Stimulated activated naive B cell treated with anti-CD40 and anti-IgM and Interleukin-4, amounts not matched to agents 10 μg/mL and 1 μg/mL and 100 μg/mL, for 72 hours (primary cell): Measurements from ENCODE around the gene MRPL55.

Experiments
- ATAC-seq, 2 donors: fragments of 150-1000 bp; cut with Tn5 transposase; replicated peaks; 2 replicates each; pipeline ENCODE4 v1.10.0; 2021; ENCODE audit warnings: moderate library complexity in 1 of 2
- DNase-seq: peaks from one replicate; pipeline ENCODE4 v3.0.0; 2021
- H3K27ac Mint-ChIP-seq: one replicate; pipeline ENCODE4 v1.8.0; 2022; ENCODE audit warnings: mild to moderate bottlenecking, mixed read lengths
- H3K27me3 Mint-ChIP-seq, 2 donors: one replicate each; pipeline ENCODE4 v1.8.0; 2022; ENCODE audit warnings: mixed read lengths in 2 of 2
- H3K36me3 Mint-ChIP-seq, 2 donors: one replicate each; pipeline ENCODE4 v1.8.0; 2022; ENCODE audit warnings: mixed read lengths in 2 of 2, mild to moderate bottlenecking in 1 of 2
- H3K4me1 Mint-ChIP-seq, 2 donors: one replicate each; pipeline ENCODE4 v1.8.0; 2022; ENCODE audit warnings: mixed read lengths in 2 of 2, mild to moderate bottlenecking in 1 of 2
- H3K4me3 Mint-ChIP-seq, 2 donors: one replicate each; pipeline ENCODE4 v1.8.0; 2022; ENCODE audit warnings: mild to moderate bottlenecking in 2 of 2, mixed read lengths in 2 of 2, moderate library complexity in 1 of 2
- H3K9me3 Mint-ChIP-seq, 2 donors: one replicate each; pipeline ENCODE4 v1.8.0; 2022; ENCODE audit warnings: mixed read lengths in 2 of 2, mild to moderate bottlenecking in 1 of 2

MRPL55 gene

DNA sequence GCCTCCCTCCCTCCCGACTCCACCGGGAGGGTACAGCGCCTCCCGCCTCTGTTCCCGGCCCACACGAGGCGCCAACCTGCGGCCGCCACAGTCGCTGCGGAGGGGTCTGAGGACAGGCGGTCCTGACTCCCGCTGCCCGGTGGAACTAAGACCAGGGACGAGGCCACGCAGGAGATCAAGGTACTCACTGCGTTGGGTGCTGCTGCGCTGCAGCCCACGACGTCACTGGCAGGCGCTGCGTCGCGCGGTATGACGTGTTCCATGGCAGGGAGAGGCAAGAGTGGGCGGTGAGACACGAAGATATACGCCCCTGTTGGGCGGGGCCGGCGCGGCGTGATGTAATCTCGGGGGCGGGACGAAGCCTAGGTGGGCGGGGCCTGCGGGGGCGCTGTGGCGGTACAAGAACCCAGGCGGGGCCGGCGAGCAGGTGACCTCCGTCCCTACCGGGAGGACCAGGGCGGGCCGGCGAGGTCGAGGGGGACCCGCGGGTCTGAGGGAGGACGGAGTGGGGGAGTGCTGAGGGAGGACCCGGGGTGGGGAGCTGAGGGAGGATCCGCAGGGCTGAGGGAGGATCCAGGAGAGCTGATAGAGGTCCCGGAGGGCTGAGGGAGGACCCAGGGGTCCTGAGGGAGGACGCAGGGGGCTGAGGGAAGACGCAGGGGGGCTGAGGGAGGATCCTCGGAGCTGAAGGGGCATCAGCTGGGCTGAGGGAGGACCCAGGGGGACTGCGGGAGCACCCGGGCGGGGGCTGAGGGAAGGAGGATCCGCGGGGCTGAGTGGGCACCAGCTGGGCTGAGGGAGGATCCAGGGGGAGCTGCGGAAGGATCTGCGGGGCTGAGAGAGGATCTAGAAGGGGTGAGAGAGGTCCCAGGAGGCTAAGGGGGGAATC is at the start of gene MRPL55:
MRPL55 (minus strand) TSS at position 227 of the 889 bp plus-strand sequence. CDS start 1,039 bp downstream, outside the sequence.
- peak within 1 kb of the TSS; percentile 98 for H3K27ac Mint-ChIP-seq
- DNase-seq (peak; percentile 99), ATAC-seq (peak; percentile 94 to 96)
- H3K4me3 Mint-ChIP-seq: peak within 1 kb of the TSS; percentile 95 to 96
- no peaks in the 10 kb centered on the region for H3K9me3 Mint-ChIP-seq
- H3K27me3 Mint-ChIP-seq: no peaks in the 10 kb centered on the region
- H3K4me1 Mint-ChIP-seq: peaks cover 19 to 48% of the 10 kb centered on the region in 2 donors
- peaks cover 13 to 19% of the 10 kb centered on the region in 2 donors for H3K36me3 Mint-ChIP-seq

DNA sequence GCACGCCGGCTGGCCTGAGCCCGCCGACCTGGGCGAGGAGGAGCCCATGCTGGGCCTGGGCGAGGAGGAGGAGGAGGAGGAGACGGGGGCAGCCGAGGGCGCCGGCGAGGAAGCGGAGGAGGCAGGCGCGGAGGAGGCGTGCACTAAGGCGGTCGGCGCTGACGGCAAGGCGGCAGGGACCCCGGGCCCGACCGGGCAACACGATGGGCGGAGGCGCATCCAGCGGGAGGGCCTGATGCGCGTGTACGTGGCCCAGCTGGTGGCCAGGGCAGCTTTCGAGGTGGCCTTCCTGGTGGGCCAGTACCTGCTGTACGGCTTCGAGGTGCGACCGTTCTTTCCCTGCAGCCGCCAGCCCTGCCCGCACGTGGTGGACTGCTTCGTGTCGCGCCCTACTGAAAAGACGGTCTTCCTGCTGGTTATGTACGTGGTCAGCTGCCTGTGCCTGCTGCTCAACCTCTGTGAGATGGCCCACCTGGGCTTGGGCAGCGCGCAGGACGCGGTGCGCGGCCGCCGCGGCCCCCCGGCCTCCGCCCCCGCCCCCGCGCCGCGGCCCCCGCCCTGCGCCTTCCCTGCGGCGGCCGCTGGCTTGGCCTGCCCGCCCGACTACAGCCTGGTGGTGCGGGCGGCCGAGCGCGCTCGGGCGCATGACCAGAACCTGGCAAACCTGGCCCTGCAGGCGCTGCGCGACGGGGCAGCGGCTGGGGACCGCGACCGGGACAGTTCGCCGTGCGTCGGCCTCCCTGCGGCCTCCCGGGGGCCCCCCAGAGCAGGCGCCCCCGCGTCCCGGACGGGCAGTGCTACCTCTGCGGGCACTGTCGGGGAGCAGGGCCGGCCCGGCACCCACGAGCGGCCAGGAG is 49.3 kb upstream of the MRPL55 start:
- Mint-ChIP-seq H3K4me3 (no peak overlapping the region), H3K27me3 (peaks cover 10 to 12% of the 10 kb centered on the region in 2 donors), H3K27ac (no peak overlapping the region), H3K4me1 (peaks cover 9 to 20% of the 10 kb centered on the region in 2 donors), H3K36me3 (peaks cover 0 to 1% of the 10 kb centered on the region in 2 donors), H3K9me3 (no peaks in the 10 kb centered on the region)
- no peak for DNase-seq
- ATAC-seq: no peak

DNA sequence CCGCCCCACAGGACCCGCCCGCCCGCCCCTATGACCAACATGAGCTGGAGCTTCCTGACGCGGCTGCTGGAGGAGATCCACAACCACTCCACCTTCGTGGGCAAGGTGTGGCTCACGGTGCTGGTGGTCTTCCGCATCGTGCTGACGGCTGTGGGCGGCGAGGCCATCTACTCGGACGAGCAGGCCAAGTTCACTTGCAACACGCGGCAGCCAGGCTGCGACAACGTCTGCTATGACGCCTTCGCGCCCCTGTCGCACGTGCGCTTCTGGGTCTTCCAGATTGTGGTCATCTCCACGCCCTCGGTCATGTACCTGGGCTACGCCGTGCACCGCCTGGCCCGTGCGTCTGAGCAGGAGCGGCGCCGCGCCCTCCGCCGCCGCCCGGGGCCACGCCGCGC is 48.6 kb upstream of the MRPL55 start:
- ATAC-seq: no peak
- Mint-ChIP-seq H3K27ac (no peak overlapping the region), H3K9me3 (no peaks in the 10 kb centered on the region), H3K36me3 (peaks cover 0 to 1% of the 10 kb centered on the region in 2 donors), H3K4me1 (peaks cover 9 to 24% of the 10 kb centered on the region in 2 donors), H3K27me3 (peaks cover 10 to 12% of the 10 kb centered on the region in 2 donors), H3K4me3 (no peak overlapping the region)
- DNase-seq: no peak

DNA sequence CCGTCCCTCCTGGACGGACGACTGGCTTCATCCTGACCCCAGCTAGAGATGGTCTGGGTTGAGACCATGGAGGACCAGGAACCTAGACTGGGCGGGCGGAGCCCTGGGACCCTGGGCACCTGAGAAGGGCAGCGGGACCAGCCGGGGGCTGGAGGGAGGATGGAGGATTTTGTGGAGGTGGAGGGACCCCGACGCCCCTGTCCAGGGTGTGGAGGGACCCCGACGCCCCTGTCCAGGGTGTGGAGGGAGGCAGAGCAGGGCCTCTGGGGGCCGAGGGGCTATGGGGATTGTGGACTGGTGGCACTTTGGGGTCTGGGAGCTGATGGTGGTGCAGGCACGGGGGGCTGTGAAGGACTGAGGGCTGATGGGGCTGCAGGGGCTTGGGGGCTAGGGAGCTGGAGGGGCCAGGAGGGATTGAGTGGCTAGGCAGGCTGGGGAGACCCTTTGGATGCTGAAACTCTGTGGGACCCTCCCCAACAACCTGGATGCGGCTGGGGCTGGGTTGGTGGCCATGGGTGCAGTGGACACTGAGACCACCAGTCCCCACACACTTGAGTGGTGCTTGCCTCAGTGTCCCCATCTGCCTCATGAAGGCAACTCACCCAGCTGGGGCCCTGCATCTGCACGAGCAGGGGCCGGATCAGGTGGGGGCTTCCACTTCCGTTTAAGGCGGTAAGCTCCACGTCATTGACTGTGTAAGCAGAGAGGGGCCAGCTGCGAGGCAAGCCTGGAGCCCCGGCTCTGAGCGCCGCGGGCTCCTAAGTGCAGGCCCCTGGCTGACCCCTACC is 48.0 kb upstream of the MRPL55 start:
- no peak overlapping the region for H3K4me3 Mint-ChIP-seq
- no peaks in the 10 kb centered on the region for H3K9me3 Mint-ChIP-seq
- H3K36me3 Mint-ChIP-seq: peaks cover 0 to 1% of the 10 kb centered on the region in 2 donors
- peak in 1 of 2 donors; percentile 25 for ATAC-seq
- H3K27ac Mint-ChIP-seq: peak overlapping the region; percentile 54
- H3K27me3 Mint-ChIP-seq: peaks cover 10 to 12% of the 10 kb centered on the region in 2 donors
- peaks cover 8 to 22% of the 10 kb centered on the region in 2 donors for H3K4me1 Mint-ChIP-seq
- no peak for DNase-seq

DNA sequence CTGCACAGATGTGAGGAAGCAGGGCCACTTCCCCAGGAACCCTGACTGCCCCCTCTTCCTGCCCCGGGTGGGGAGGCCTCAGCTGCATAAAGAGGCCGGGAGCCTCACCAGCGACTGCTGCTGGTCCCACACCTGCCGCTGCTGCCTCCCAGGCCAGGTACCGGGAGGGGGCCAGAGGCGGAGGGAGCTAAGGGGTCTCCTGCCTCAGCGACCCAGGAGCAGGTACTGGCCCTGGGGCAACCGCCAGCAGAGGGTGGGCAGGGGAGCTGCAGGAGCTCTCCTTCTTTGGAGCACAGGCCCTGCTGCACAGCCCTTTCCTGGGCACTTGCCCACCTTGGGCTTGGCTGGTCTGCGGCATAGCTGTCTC is 47.4 kb upstream of the MRPL55 start:
- Mint-ChIP-seq H3K4me3 (no peak overlapping the region), H3K9me3 (no peaks in the 10 kb centered on the region), H3K27me3 (peaks cover 10% of the 10 kb centered on the region in 2 donors), H3K4me1 (peaks cover 8 to 16% of the 10 kb centered on the region in 2 donors), H3K27ac (no peak overlapping the region), H3K36me3 (peaks cover 0 to 1% of the 10 kb centered on the region in 2 donors)
- DNase-seq: no peak
- no peak for ATAC-seq

DNA sequence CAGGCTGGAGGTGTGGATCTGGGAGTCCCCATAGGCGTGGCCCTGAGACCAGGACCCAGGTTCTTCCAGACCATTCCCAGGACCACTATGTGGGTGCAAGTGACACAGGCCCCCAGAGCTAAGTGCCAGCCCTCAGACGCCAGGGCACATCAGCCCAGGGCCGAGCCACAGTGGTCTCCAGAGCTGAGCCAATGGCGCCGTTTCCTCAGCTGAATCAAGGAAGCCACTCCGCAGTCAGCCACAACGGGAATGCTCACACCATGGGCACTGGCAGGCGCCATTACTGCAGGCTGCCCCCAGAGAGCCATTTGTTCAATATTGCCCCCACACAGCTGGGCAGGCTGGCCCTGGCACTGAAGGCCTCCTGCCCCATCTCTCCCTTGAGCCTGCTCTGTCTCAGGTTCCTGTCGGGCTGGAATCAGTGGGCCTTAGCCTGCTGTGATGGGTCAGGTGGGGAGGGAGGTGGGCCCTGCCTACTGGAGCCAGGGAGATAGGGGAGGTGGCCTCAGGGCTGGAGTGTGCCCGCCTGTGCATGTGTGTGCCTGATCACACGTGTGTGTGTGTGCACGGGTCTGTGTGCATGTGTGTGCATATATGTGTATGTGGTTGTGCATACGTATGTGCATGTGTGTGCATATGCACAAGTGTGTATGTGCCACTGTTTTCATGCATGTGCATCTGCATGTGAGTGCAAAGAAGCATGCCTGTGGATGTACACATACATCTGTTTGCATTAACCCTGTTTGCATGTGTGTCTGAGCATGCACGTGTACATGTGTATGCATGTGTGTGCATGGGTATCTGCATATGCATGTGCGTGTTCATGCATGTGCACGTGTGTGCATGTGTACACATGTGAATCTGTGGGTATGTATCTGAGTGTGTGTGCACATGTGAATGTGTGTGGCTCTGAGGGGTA is 46.8 kb upstream of the MRPL55 start:
- Mint-ChIP-seq H3K36me3 (peaks cover 0 to 1% of the 10 kb centered on the region in 2 donors), H3K9me3 (no peaks in the 10 kb centered on the region), H3K27me3 (peaks cover 6 to 10% of the 10 kb centered on the region in 2 donors), H3K4me1 (peaks cover 11 to 16% of the 10 kb centered on the region in 2 donors), H3K27ac (no peak overlapping the region), H3K4me3 (no peak overlapping the region)
- ATAC-seq (no peak), DNase-seq (no peak)

DNA sequence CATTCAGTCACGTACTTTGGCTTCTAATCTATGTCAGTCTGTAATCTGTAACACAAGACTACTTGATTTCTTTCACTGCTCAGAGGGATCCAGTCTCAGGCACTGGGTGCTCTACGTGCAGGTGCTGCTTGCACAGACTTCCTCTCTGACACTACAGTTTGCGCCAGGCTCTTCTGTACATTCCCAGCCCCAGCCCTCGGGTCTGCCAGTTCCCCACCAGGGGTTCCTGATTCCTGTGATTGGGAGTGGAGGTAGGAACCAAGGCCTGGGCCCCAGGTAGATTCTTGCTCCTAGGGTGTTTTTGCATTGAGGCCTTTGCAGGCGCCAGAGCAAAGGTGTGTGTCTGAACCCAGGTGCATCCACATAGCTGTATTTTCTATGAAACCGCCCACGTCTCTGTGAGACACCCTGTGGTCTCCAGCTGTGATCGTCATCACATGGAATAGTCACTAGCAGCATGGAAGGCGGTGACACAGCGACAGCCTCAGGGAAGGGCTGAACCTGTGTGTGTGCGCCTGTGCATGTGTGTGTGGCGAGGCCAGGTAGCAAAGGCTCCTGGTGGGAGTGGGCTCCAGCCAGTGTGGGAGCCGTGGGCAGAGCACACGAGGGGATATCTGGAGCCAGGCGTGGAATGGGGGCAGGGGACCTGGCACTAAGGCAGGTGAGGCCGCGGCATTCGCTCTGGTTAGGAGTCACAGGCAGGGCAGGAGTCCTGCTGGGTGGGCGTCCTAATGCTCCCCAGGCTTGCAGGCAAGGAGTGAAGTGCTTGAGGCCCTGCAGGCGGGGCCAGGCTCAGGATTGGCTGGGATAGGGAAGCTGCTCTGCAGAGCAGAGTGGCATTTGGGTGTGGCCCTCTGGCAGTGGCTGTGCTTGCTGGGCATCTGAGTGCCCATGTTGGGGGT is 45.8 kb upstream of the MRPL55 start:
- H3K9me3 Mint-ChIP-seq: no peaks in the 10 kb centered on the region
- peak overlapping the region; percentile 33 for H3K27ac Mint-ChIP-seq
- H3K4me1 Mint-ChIP-seq: peaks cover 11 to 16% of the 10 kb centered on the region in 2 donors
- H3K4me3 Mint-ChIP-seq: no peak overlapping the region
- no peak for ATAC-seq
- no peak for DNase-seq
- H3K27me3 Mint-ChIP-seq: peaks cover 6 to 10% of the 10 kb centered on the region in 2 donors
- peaks cover 0 to 1% of the 10 kb centered on the region in 2 donors for H3K36me3 Mint-ChIP-seq

DNA sequence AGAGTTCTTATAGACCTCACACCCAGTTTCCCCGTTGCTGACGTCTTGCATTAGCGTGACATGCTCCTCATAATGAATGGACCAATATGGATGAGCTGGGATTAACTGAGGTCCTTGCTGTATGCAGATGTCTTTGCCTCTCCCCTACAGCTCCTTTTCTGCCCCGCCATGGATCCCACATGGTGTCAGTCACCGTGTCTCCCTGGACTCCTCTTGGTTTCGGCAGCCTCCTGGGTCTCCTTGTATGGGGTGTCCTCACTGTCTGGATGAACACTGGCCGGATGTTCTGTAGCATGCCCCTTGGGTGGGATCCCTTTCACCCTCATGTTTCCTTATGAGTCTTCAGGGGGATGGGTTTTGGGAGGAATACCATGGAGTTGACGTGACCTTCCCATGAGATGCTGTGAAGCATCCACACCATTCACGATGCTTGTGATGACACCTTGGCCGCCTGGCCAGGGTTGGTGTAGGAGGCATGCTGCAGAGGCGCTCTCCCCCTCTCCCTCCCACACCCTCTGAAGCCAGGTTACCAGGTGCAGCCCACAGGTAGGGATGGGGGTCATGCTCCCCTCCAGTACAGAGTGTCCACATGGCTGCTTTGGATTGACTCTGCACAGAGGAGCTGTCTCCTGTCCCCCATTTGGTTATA is 45.0 kb upstream of the MRPL55 start:
- H3K27ac Mint-ChIP-seq: no peak overlapping the region
- no peak for DNase-seq
- peaks cover 6 to 10% of the 10 kb centered on the region in 2 donors for H3K27me3 Mint-ChIP-seq
- ATAC-seq: no peak
- no peaks in the 10 kb centered on the region for H3K9me3 Mint-ChIP-seq
- no peak overlapping the region for H3K4me3 Mint-ChIP-seq
- H3K4me1 Mint-ChIP-seq: peaks cover 11 to 16% of the 10 kb centered on the region in 2 donors
- peaks cover 0 to 1% of the 10 kb centered on the region in 2 donors for H3K36me3 Mint-ChIP-seq

DNA sequence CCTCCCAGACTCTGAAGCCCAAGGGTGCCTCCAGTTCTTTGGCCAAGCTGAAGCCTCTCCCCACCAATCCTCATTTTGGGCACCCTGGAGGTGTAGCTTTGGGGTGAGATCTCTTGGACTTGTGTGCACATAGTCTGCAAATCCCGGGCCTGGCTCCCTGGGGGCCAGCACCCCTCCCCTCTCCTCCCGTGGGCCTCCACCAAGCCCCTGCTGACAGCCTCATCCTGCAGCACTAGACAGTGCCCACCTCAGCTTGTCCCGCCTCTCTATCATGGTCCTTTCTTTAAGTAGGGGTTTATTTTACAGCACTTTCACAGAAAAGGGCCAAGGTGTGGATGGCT is 43.8 kb upstream of the MRPL55 start:
- ATAC-seq (no peak), DNase-seq (no peak)
- peak overlapping the region; percentile 31 for H3K27ac Mint-ChIP-seq
- H3K4me1 Mint-ChIP-seq: peaks cover 11 to 16% of the 10 kb centered on the region in 2 donors
- no peaks in the 10 kb centered on the region for H3K9me3 Mint-ChIP-seq
- peaks cover 0 to 1% of the 10 kb centered on the region in 2 donors for H3K36me3 Mint-ChIP-seq
- H3K27me3 Mint-ChIP-seq: peaks cover 6 to 10% of the 10 kb centered on the region in 2 donors
- peak overlapping the region in 1 of 2 donors; percentile 8 for H3K4me3 Mint-ChIP-seq

DNA sequence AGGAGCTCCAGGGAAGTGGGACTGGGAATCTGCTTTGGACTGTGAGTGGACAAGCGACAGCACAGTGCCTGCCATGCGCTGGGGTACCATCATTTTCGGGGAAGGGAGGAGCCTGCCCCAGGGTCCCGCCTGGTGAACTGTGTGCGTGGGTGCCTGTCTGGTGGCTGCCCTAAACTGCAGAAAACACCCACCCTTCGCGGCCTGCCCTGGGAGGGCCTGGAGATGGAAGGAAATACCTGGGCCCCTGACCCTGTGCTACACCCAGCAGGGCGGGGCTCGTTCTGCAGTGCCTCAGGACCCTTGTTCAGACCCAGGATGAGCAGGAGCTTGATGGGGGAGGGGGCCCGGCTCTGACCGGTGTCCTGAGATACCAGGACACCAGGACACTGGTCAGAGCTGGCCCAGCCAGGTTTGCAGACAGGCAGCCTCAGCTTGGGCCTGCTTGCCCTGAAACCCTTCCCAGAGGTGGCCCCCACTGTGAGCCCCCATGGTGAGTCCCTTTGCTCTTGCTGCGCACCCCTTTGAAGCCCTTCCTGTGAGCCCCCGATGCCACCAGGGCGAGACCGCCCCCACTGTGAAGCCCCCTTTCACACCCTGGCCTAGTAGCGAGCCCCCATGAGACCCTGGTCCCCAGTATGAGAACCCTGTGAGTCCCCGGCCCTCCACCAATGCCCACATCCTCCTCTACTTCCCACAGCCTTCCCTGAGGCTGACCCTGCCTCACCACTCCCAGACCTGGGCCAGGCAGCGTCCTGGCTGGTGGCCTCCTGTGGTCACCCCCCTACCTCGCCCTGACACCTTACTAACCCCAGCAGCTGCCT is 43.2 kb upstream of the MRPL55 start:
- Mint-ChIP-seq H3K27ac (peak overlapping the region; percentile 54), H3K4me1 (peaks cover 11 to 16% of the 10 kb centered on the region in 2 donors), H3K36me3 (peaks cover 0 to 4% of the 10 kb centered on the region in 2 donors), H3K27me3 (peaks cover 6 to 10% of the 10 kb centered on the region in 2 donors), H3K9me3 (no peaks in the 10 kb centered on the region), H3K4me3 (peak overlapping the region in 1 of 2 donors; percentile 8)
- DNase-seq: no peak
- ATAC-seq: no peak

DNA sequence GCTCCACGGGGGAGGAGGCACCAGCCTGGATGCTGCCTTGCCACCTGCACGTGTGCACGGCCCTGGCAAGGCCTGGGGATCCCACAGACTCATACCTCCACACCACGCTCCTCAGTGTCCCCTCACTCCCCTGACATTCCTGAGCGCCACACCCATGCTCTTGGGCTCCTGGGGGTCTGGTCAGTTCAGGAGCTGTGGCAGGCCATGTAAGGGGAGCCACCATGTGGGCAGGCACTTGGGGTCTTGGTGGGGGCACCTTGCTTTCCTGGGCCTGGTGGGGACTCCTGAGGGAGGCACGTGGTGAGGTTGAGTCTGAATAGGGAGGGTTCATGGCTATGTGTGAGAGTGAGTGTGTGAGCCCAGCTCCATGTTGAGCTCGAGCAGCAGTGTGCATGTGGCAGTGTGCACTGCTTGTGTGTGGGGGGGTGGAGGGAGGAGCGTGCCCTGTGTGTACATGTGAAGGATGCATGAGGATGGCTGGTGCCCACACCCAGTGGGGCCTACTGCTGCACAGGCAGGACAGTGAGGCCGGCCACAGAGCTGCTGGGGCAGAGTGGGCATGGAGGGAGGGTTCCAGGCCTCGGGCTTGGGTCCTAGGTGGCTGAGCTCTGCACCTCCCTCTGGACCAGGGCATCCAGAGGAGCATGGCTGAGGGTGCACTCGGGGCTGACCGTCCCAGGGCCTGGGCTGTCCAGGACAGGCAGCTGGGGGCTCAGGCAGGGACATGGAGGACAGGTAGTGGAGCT is 42.3 kb upstream of the MRPL55 start:
- Mint-ChIP-seq H3K9me3 (no peaks in the 10 kb centered on the region), H3K27me3 (peaks cover 0 to under 1% of the 10 kb centered on the region in 2 donors), H3K4me1 (peaks cover 10 to 11% of the 10 kb centered on the region in 2 donors), H3K4me3 (no peak overlapping the region), H3K27ac (no peak overlapping the region), H3K36me3 (peaks cover 0 to 3% of the 10 kb centered on the region in 2 donors)
- ATAC-seq (peak; percentile 6 to 20), DNase-seq (no peak)
